ENCODE measurements around the gene FAM156B.
"Not testable (repeated sequence)": the region's sequence is repeated elsewhere in the genome, so short reads cannot be mapped to it uniquely, and the experiment has no call there.

- not testable (repeated sequence) for TF ChIP-seq CTCF (IDR thresholded peaks at IDR 0.05); EZH2 (IDR thresholded peaks at IDR 0.05; ENCODE audit: borderline replicate concordance, insufficient read depth, low read depth, low read length, poor library complexity, severe bottlenecking)
Measured at GRCh38 chrX:52935470-52935784, 38.3 kb downstream of the FAM156B start.
